H9 (cell line): ENCODE results near the gene LARGE1. TPM values are rescaled to one million over a fixed set of nuclear protein-coding genes. Genes with fewer than 3 reads are reported as not detected.

Experiments used
- DNase-seq: peaks from one replicate; pipeline ENCODE4 v3.0.0-alpha.2; 2017
- H2AFZ ChIP-seq: one replicate; pipeline ENCODE4 v1.6.1; 2013; ENCODE audit warnings: mild to moderate bottlenecking, low read length, control low read depth, moderate library complexity
- H2AK5ac ChIP-seq: 2 replicates; pipeline ENCODE4 v1.6.1; 2013; ENCODE audit warnings: low read length, control low read depth, mixed read lengths; ENCODE audit not compliant: insufficient read length
- H2BK120ac ChIP-seq: one replicate; pipeline ENCODE4 v1.6.1; 2013; ENCODE audit warnings: low read depth, mild to moderate bottlenecking, low read length, control low read depth, inconsistent platforms; ENCODE audit not compliant: poor library complexity, severe bottlenecking
- H2BK12ac ChIP-seq: 2 replicates; pipeline ENCODE4 v1.6.1; 2013; ENCODE audit warnings: low read length, control low read depth, mixed read lengths, low read depth; ENCODE audit not compliant: insufficient read length
- H2BK15ac ChIP-seq: 2 replicates; pipeline ENCODE4 v1.6.1; 2013; ENCODE audit warnings: low read depth, low read length, control low read depth
- H2BK20ac ChIP-seq: one replicate; pipeline ENCODE4 v1.6.1; 2013; ENCODE audit warnings: low read depth, mild to moderate bottlenecking, low read length, control low read depth, inconsistent platforms; ENCODE audit not compliant: poor library complexity, severe bottlenecking
- H2BK5ac ChIP-seq: 2 replicates; pipeline ENCODE4 v1.6.1; 2013; ENCODE audit warnings: low read length, control low read depth, mixed read lengths; ENCODE audit not compliant: insufficient read length
- H3K14ac ChIP-seq: 2 replicates; pipeline ENCODE4 v1.6.1; 2013; ENCODE audit warnings: low read length, control low read depth; ENCODE audit not compliant: insufficient read depth
- H3K18ac ChIP-seq: 2 replicates; pipeline ENCODE4 v1.6.1; 2013; ENCODE audit warnings: low read depth, mild to moderate bottlenecking, mixed read lengths, low read length, control low read depth; ENCODE audit not compliant: insufficient read length
- H3K23ac ChIP-seq: 2 replicates; pipeline ENCODE4 v1.6.1; 2013; ENCODE audit warnings: low read length, control low read depth, mixed read lengths, low read depth; ENCODE audit not compliant: insufficient read length
- H3K23me2 ChIP-seq: 2 replicates; pipeline ENCODE4 v1.6.1; 2013; ENCODE audit warnings: low read depth, mild to moderate bottlenecking, mixed read lengths, low read length, control low read depth; ENCODE audit not compliant: insufficient read length, poor library complexity, severe bottlenecking
- H3K27ac ChIP-seq: 2 replicates; pipeline ENCODE4 v1.5.1; 2013; ENCODE audit warnings: low read length, control low read depth, mixed read lengths, low read depth; ENCODE audit not compliant: insufficient read length
- H3K27me3 ChIP-seq: 2 replicates; pipeline ENCODE4 v1.6.1; 2013; ENCODE audit warnings: low read length, control low read depth, inconsistent platforms; ENCODE audit not compliant: insufficient read depth
- H3K4ac ChIP-seq: 2 replicates; pipeline ENCODE4 v1.6.1; 2013; ENCODE audit warnings: low read depth, mild to moderate bottlenecking, control low read depth, inconsistent platforms, low read length, moderate library complexity
- H3K4me1 ChIP-seq: 2 replicates; pipeline ENCODE4 v1.6.1; 2013; ENCODE audit warnings: low read length, control low read depth, inconsistent platforms; ENCODE audit not compliant: insufficient read depth
- H3K4me2 ChIP-seq: 2 replicates; pipeline ENCODE4 v1.6.1; 2013; ENCODE audit warnings: low read length, control low read depth, mixed read lengths; ENCODE audit not compliant: insufficient read length, insufficient read depth
- H3K56ac ChIP-seq: 2 replicates; pipeline ENCODE4 v1.6.1; 2013; ENCODE audit warnings: low read depth, mild to moderate bottlenecking, mixed read lengths, low read length, control low read depth; ENCODE audit not compliant: insufficient read length
- H3K79me1 ChIP-seq: 2 replicates; pipeline ENCODE4 v1.6.1; 2013; ENCODE audit warnings: low read depth, mild to moderate bottlenecking, moderate library complexity, low read length, control low read depth, inconsistent platforms; ENCODE audit not compliant: insufficient read depth, poor library complexity, severe bottlenecking
- H3K79me2 ChIP-seq: 2 replicates; pipeline ENCODE4 v1.6.1; 2013; ENCODE audit warnings: low read length, control low read depth, inconsistent platforms; ENCODE audit not compliant: insufficient read depth
- H3K9ac ChIP-seq: 2 replicates; pipeline ENCODE4 v1.6.1; 2013; ENCODE audit warnings: low read length, control low read depth, mixed read lengths; ENCODE audit not compliant: insufficient read length; ENCODE audit errors: extremely low read depth
- H3K9me3 ChIP-seq: one replicate; pipeline ENCODE4 v1.6.1; 2013; ENCODE audit warnings: low read depth, low read length, inconsistent platforms; ENCODE audit not compliant: control insufficient read depth
- H3T11ph ChIP-seq: one replicate; pipeline ENCODE4 v1.6.1; 2013; ENCODE audit warnings: mild to moderate bottlenecking, low read length, control low read depth, inconsistent platforms
- H4K20me1 ChIP-seq: one replicate; pipeline ENCODE4 v1.6.1; 2013; ENCODE audit not compliant: control insufficient read depth, insufficient read length, insufficient read depth
- H4K5ac ChIP-seq: 2 replicates; pipeline ENCODE4 v1.6.1; 2013; ENCODE audit warnings: low read depth, mild to moderate bottlenecking, mixed read lengths, low read length, control low read depth; ENCODE audit not compliant: insufficient read length
- H4K8ac ChIP-seq: replicated peaks from 2 replicates; pipeline ENCODE4 v1.6.1; 2013; ENCODE audit warnings: low read length, control low read depth, mixed read lengths, low read depth; ENCODE audit not compliant: insufficient read length
- H4K91ac ChIP-seq: 2 replicates; pipeline ENCODE4 v1.6.1; 2013; ENCODE audit warnings: low read depth, mild to moderate bottlenecking, moderate library complexity, mixed read lengths, low read length, control low read depth; ENCODE audit not compliant: insufficient read length
- H3K27ac Mint-ChIP-seq, 3 experiments: 2 replicates in 2 of 3; 3 replicates in 1 of 3; pipeline ENCODE4 v1.8.0; 2020 to 2021; ENCODE audit warnings: mixed read lengths in 3 of 3, mild to moderate bottlenecking in 1 of 3, moderate library complexity in 1 of 3
- H3K27me3 Mint-ChIP-seq: 2 replicates; pipeline ENCODE4 v1.8.0; 2021; ENCODE audit warnings: low read depth, mild to moderate bottlenecking, moderate library complexity, mixed read lengths
- H3K36me3 Mint-ChIP-seq, 3 experiments: 2 replicates in 2 of 3; 3 replicates in 1 of 3; pipeline ENCODE4 v1.8.0; 2020 to 2021; ENCODE audit warnings: low read depth in 3 of 3, mixed read lengths in 3 of 3; ENCODE audit not compliant: insufficient read depth in 1 of 3
- H3K4me1 Mint-ChIP-seq, 2 experiments: 2 replicates each; pipeline ENCODE4 v1.8.0; 2020; ENCODE audit warnings: mixed read lengths in 2 of 2
- H3K4me3 Mint-ChIP-seq, 2 experiments: 2 replicates in 1 of 2; 3 replicates in 1 of 2; pipeline ENCODE4 v1.8.0; 2020 to 2021; ENCODE audit warnings: mild to moderate bottlenecking in 2 of 2, mixed read lengths in 2 of 2, moderate library complexity in 1 of 2
- H3K9me3 Mint-ChIP-seq, 2 experiments: 2 replicates in 1 of 2; 3 replicates in 1 of 2; pipeline ENCODE4 v1.8.0; 2020; ENCODE audit warnings: mild to moderate bottlenecking in 2 of 2, mixed read lengths in 2 of 2, moderate library complexity in 1 of 2
- CTCF ChIP-seq: fragments of 200-600 bp; sonication (generic); conservative IDR thresholded peaks from 3 replicates; pipeline ENCODE4 v1.8.0; 2021; ENCODE audit warnings: antibody characterized with exemption, mild to moderate bottlenecking
- WGBS: extraction: QIAGEN DNeasy Blood & Tissue Kit; methylation state at CpG from one replicate; pipeline ENCODE4 v1.1.7; 2013; ENCODE audit warnings: missing lambda C conversion rate, low lambda C conversion rate, mixed read lengths; ENCODE audit not compliant: insufficient read length; ENCODE audit errors: extremely low coverage; 5-methylcytosine and 5-hydroxymethylcytosine counted together
- total RNA-seq: library from RNA; stranded (reverse); gene quantifications from 2 replicates; pipeline ENCODE4 v1.2.1, GENCODE V29; 2021

LARGE1 gene
- total RNA-seq, 1 experiment from 2014 or later, result 43.5 TPM

- Histone ChIP-seq H3K23me2 (no peaks in the 10 kb centered on the region), H3K9ac (no peak overlapping the region), H3K79me2 (peaks cover 2% of the 10 kb centered on the region), H3K56ac (no peak overlapping the region), H4K20me1 (no peaks in the 10 kb centered on the region), H4K91ac (no peak overlapping the region), H2BK15ac (no peak overlapping the region), H2AK5ac (no peak overlapping the region), H4K5ac (no peak overlapping the region), H3K27me3 (no peaks in the 10 kb centered on the region), H3K18ac (no peak overlapping the region), H2BK5ac (no peak overlapping the region), H4K8ac (no peak overlapping the region), H3K14ac (no peak overlapping the region), H3K4me2 (no peak overlapping the region), H3K23ac (no peak overlapping the region), H3K79me1 (peaks cover 2% of the 10 kb centered on the region), H3T11ph (no peak overlapping the region), H2AFZ (no peak overlapping the region), H3K27ac (no peak overlapping the region), H3K9me3 (no peaks in the 10 kb centered on the region), H3K4me1 (peaks cover 5% of the 10 kb centered on the region; the same call in 1 of the 2 replicates), H2BK12ac (no peak overlapping the region), H2BK20ac (no peak overlapping the region), H2BK120ac (no peak overlapping the region), H3K4ac (no peak overlapping the region)
- peaks cover 31 to 43% (median 36%) of the 10 kb centered on the region in 3 experiments for H3K36me3 Mint-ChIP-seq
- no peaks in the 10 kb centered on the region; the same call in 1 of the 2 replicates for H3K27me3 Mint-ChIP-seq
- H3K4me1 Mint-ChIP-seq, result peaks cover 12 to 22% of the 10 kb centered on the region in 2 experiments
- WGBS, result no CpG with 5 or more reads among the region's 5 CpGs
- H3K27ac Mint-ChIP-seq, result no peak overlapping the region; a peak in 1 of 7 replicates
- H3K4me3 Mint-ChIP-seq, result no peak overlapping the region
- no peak for DNase-seq
- TF ChIP-seq CTCF, result no peak
- H3K9me3 Mint-ChIP-seq, result peaks cover 0 to 5% of the 10 kb centered on the region in 2 experiments; a peak in 1 of 5 replicates
Measured at GRCh38 chr22:33652615-33653014, 267.7 kb downstream of the LARGE1 start.
